ENCODE results near the gene DCTD. TPM values are rescaled to one million over a fixed set of nuclear protein-coding genes. Genes with fewer than 3 reads are reported as not detected.

Gene DCTD
- total RNA-seq, 1 donor from 2014 or later: 93.7 TPM

DNA sequence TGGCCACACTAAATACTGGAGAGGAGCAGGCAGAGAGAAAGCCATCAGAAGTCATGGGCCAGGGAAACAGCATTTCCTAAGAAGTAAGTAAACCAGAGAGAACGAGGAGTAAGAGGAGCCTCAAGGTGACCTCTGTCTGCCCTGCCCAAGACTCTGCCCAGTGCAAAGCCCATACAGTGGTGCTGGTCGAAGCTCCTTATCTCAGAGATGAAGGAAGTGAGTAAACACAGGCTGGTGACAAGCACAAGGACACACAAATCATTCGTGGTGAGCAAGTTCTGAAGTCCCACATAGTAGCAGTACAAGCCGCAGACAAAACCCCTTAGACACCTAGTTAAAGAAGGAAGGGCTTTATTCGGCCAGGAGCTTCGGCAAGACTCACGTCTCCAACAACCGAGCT is 62.7 kb downstream of the DCTD start:
- H3K36me3 Mint-ChIP-seq: peaks cover 2% of the 10 kb centered on the region
- no peaks in the 10 kb centered on the region for H3K4me1 Mint-ChIP-seq
- no peaks in the 10 kb centered on the region for H3K27me3 Mint-ChIP-seq (ENCODE audit: low read depth)

DNA sequence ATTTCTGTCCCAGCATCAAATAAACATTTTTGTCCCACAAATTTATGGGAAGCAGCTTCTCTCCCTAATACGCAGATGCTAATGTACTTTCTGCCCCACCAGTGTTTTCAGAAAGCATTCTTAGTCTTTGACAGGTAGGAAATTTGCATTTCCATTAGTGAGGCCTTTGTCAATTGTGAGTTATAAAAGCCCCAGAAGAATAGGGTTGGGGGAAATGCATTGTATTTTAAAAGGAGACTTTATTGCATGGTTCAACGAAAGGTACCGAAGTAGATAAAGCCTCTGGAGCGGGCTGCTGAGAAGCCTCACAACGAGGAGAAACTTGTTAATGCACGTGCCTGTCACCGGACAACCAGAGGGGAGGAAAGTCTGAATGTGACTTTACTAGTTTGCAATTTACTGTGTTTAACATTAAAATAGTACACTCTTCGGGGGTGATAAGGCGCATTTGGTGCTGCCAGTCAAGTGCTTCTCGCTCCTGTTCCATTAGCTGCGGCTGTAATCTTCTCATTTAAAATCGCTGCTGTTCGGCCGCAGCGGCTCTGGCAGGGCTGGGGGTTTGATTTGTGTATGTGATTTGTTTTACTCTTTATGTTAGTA is 63.4 kb downstream of the DCTD start:
- Mint-ChIP-seq H3K4me1 (no peaks in the 10 kb centered on the region), H3K4me3 (no peak overlapping the region), H3K9me3 (peaks cover 17% of the 10 kb centered on the region), H3K36me3 (peaks cover 2% of the 10 kb centered on the region), H3K27ac (no peak overlapping the region), H3K27me3 (ENCODE audit: low read depth) (no peaks in the 10 kb centered on the region)
- TF ChIP-seq, protein P1, sequence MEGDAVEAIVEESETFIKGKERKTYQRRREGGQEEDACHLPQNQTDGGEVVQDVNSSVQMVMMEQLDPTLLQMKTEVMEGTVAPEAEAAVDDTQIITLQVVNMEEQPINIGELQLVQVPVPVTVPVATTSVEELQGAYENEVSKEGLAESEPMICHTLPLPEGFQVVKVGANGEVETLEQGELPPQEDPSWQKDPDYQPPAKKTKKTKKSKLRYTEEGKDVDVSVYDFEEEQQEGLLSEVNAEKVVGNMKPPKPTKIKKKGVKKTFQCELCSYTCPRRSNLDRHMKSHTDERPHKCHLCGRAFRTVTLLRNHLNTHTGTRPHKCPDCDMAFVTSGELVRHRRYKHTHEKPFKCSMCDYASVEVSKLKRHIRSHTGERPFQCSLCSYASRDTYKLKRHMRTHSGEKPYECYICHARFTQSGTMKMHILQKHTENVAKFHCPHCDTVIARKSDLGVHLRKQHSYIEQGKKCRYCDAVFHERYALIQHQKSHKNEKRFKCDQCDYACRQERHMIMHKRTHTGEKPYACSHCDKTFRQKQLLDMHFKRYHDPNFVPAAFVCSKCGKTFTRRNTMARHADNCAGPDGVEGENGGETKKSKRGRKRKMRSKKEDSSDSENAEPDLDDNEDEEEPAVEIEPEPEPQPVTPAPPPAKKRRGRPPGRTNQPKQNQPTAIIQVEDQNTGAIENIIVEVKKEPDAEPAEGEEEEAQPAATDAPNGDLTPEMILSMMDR (IDR thresholded peaks at IDR 0.05; ENCODE audit: unreplicated experiment): no peak
- no peak for DNase-seq (ENCODE audit: low spot score in 2 of 2, unreplicated experiment in 2 of 2)

More for the DNA sequence above, 62.7 kb downstream of the DCTD start:
- peaks cover 17% of the 10 kb centered on the region for H3K9me3 Mint-ChIP-seq
- H3K27ac Mint-ChIP-seq: no peak overlapping the region
- H3K4me3 Mint-ChIP-seq: no peak overlapping the region
- no peak for DNase-seq (ENCODE audit: low spot score in 2 of 2, unreplicated experiment in 2 of 2)
- TF ChIP-seq, protein P1 (IDR thresholded peaks at IDR 0.05; ENCODE audit: unreplicated experiment): no peak

DNA sequence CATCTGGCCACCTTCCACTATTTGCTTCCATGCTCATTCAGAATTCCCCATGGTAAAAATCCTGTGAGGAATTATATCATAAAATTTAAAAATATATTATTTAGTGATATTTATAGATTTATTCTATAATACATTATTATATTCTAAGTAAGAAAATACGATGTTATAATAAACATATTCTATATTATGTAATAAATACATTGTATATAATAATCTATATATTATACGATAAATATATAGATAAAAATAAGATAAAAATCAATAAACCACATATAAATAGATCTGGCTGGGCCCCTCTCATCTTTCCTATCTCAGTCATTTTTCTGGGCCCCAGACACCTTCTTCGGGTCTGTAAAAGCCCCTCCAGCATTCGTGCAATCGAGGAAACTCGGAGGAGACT is 68.5 kb downstream of the DCTD start:
- Mint-ChIP-seq H3K4me3 (no peak overlapping the region), H3K27ac (no peak overlapping the region), H3K4me1 (peaks cover 19% of the 10 kb centered on the region), H3K27me3 (ENCODE audit: low read depth) (no peaks in the 10 kb centered on the region), H3K9me3 (peaks cover 10% of the 10 kb centered on the region), H3K36me3 (peaks cover 2% of the 10 kb centered on the region)
- TF ChIP-seq, protein P1 (IDR thresholded peaks at IDR 0.05; ENCODE audit: unreplicated experiment): no peak
- DNase-seq (ENCODE audit: low spot score in 2 of 2, unreplicated experiment in 2 of 2): no peak

- no peaks in the 10 kb centered on the region for H3K27me3 Mint-ChIP-seq (ENCODE audit: low read depth)
- TF ChIP-seq, protein P1 (IDR thresholded peaks at IDR 0.05; ENCODE audit: unreplicated experiment): no peak
- H3K4me3 Mint-ChIP-seq: no peak overlapping the region
- peaks cover 4% of the 10 kb centered on the region for H3K9me3 Mint-ChIP-seq
- no peak for DNase-seq (ENCODE audit: low spot score in 2 of 2, unreplicated experiment in 2 of 2)
- no peak overlapping the region for H3K27ac Mint-ChIP-seq
- peaks cover 2% of the 10 kb centered on the region for H3K36me3 Mint-ChIP-seq
- peaks cover 28% of the 10 kb centered on the region for H3K4me1 Mint-ChIP-seq
These were observed 69.4 kb downstream of the DCTD start for GRCh38 chr4:182847576-182848450.

DNA sequence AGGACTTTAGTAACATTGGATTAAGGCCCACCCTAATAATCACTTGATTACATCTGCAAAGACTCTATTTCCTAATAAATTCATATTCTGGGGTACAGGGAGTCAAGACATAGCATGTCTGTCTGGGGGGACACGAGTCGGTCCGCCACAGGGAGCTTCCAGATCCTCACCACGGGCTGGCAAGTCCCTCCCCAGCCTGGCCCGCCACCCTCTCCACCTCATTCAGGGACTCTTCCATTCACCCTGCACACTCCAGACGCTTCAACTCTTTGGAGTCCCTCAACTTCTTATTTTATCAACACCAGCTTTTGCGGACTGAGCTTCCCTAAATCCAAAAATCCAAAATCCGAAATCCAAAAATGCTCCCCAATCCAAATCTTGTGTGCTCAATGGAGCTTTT is 71.2 kb downstream of the DCTD start:
- Mint-ChIP-seq H3K36me3 (no peaks in the 10 kb centered on the region), H3K27ac (no peak overlapping the region), H3K9me3 (no peaks in the 10 kb centered on the region), H3K27me3 (ENCODE audit: low read depth) (no peaks in the 10 kb centered on the region), H3K4me3 (no peak overlapping the region), H3K4me1 (peaks cover 38% of the 10 kb centered on the region)
- no peak for DNase-seq (ENCODE audit: low spot score in 2 of 2, unreplicated experiment in 2 of 2)
- TF ChIP-seq, protein P1 (IDR thresholded peaks at IDR 0.05; ENCODE audit: unreplicated experiment): no peak

Data from mesothelial cell of epicardium (in vitro differentiated cells).